AG10803 (cell line): ENCODE results near the gene OBI1.

Experiments used
- DNase-seq: peaks from one replicate; pipeline ENCODE4 v3.0.0; 2010; ENCODE audit warnings: low read depth
- H3K4me3 ChIP-seq: 2 replicates; pipeline ENCODE4 v1.5.1; 2011; ENCODE audit warnings: mild to moderate bottlenecking, low read length, control low read depth
- TF ChIP-seq, protein P1 (sequence below): conservative IDR thresholded peaks from 2 replicates; pipeline ENCODE4 v1.5.1; 2011; ENCODE audit warnings: mild to moderate bottlenecking, low read length, control low read depth, inconsistent platforms

The OBI1 gene

DNA sequence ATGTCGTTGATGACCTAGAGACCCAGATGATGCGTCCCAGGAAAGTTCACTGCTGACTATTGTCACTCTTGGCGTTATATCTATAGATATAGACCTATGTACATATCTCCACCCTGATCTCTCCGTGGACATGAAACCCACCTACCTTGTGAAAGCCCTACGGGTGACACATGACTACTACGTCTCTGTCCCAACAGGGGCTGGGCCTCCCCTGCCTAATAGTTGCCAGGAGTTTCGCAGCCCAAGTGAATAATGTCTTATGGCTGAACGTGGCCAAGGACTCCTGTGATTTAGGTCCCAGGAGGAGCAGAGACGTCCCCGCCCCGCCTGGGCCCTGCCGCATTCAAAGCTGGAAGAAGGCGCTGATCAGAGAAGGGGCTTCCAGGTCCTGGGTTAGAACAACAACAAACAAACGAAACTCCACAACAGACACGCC is 50.7 kb downstream of the OBI1 start:
- H3K4me3 ChIP-seq: peak overlapping the region; percentile 58
- no peak for DNase-seq
- TF ChIP-seq, protein P1, sequence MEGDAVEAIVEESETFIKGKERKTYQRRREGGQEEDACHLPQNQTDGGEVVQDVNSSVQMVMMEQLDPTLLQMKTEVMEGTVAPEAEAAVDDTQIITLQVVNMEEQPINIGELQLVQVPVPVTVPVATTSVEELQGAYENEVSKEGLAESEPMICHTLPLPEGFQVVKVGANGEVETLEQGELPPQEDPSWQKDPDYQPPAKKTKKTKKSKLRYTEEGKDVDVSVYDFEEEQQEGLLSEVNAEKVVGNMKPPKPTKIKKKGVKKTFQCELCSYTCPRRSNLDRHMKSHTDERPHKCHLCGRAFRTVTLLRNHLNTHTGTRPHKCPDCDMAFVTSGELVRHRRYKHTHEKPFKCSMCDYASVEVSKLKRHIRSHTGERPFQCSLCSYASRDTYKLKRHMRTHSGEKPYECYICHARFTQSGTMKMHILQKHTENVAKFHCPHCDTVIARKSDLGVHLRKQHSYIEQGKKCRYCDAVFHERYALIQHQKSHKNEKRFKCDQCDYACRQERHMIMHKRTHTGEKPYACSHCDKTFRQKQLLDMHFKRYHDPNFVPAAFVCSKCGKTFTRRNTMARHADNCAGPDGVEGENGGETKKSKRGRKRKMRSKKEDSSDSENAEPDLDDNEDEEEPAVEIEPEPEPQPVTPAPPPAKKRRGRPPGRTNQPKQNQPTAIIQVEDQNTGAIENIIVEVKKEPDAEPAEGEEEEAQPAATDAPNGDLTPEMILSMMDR: no peak

DNA sequence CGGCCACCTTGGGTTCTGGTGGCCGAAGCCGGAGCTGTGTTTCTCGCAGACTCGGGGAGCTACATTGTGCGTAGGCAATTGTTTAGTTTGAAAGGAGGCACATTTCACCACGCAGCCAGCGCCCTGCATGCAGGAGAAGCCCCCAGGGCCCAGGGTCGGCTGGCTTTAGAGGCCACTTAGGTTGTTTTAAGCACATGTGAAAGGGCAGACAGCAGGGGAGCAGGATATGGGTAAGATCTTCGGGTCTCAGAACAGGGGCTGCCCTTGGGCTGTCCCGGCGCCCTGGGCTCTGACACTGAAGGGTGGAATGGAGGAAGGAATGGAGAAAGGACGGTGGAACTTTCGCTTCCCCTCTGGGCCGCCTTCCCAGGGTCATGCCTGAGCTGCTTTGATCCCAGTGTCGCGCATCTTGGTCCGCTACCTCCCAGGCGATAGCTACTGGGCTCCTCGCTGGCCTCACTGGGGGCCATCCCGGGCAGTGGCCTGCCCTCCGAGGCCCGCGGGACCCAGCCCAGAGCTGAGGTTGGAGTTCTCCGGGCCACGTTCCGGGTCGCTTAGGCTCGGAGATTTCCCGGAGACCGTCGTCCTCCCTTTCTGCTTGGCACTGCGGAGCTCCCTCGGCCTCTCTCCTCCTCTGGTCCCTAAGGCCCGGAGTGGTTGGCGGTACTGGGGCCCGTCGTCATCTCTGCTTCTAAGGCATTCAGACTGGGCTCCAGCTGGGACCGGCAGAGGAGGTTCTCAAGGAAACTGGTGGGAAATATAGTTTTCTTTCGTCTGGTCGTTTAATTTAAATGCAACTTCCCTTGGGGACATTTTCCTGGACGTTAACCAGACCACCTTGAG is 51.3 kb downstream of the OBI1 start:
- TF ChIP-seq, protein P1: no peak
- DNase-seq: no peak
- no peak overlapping the region for H3K4me3 ChIP-seq

DNA sequence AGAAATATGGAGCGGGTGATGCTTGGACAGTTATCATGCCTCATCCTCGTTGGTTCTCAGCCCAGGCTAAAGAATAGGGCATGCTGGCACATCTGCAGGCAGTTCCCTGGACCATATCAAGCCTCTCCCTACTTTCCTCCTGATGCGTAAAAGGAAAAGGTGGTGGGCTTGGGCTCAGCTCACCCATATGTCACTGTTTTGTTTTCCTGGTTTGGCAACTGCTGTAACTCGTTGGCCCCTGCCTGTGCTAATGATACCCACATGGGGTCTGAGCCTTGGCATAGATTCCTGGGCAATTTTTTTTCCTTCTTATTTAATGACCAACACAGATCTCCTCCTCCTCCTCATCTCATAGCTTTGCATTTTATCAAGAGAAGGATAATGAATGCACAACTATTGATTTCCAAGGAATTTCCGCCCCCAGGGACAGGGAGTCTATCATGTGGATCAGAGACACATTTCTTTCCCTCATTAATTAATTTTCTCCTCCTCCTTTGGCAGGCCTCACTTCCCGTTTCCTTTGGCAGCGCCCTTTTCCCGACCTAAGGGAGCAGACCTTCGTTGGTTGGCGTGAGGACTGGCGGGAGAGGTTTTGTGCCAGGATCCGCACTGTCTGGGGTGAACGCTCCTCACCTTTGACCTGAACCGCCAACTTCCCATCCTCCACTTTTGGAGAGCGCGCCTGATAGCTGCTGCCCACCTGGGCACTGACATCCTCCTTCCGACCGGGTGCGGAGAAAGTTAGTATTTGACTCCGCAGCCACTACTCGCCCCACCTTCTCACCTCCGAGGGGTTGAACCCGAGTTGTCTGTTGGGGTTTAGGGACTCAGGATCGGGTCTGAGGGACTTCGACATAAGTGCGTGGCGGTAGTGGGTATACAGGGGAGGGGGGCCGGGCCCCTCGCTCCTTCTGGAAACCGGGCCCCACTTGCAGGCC is 52.2 kb downstream of the OBI1 start:
- no peak overlapping the region for H3K4me3 ChIP-seq
- DNase-seq: no peak
- TF ChIP-seq, protein P1: no peak

DNA sequence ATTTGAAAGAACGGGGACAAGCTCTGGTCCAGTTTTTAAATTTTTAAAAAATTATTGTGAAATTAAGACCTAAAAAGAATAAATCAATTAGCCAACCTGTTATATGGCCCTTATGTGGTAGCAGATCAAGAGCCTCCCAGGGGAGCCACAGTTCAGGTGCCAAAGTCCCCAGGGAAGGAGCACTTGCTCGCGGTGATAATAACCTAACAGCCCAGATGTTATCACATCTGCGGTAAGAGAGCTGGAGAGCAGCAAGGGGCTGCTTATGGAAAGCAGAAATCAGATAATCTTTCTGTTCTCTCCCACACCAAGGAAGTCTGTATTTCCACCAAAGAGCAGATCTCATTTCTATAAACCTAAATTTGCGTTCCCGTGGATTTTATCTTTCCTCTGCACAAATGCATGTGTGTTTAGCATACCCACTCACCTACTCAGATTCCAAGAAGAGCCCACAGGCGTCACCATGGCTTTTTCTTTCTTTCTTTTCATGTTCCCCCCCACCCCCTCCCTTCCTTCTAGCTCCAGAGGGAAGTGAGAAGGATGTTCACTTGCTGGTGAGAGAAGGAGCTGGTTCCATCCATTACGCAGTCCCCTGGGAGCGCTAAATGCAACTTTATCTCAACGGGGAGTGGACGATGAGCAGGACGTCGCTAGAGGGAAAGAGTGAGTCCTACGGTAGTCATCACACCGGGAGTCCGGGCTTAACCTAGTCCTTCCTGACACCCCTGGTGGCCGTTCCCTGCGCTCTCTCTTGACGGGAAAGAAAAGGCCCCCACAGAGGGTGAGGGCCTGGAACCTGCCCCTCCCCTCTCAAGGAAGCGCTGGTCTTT is 54.0 kb downstream of the OBI1 start:
- TF ChIP-seq, protein P1: no peak

DNA sequence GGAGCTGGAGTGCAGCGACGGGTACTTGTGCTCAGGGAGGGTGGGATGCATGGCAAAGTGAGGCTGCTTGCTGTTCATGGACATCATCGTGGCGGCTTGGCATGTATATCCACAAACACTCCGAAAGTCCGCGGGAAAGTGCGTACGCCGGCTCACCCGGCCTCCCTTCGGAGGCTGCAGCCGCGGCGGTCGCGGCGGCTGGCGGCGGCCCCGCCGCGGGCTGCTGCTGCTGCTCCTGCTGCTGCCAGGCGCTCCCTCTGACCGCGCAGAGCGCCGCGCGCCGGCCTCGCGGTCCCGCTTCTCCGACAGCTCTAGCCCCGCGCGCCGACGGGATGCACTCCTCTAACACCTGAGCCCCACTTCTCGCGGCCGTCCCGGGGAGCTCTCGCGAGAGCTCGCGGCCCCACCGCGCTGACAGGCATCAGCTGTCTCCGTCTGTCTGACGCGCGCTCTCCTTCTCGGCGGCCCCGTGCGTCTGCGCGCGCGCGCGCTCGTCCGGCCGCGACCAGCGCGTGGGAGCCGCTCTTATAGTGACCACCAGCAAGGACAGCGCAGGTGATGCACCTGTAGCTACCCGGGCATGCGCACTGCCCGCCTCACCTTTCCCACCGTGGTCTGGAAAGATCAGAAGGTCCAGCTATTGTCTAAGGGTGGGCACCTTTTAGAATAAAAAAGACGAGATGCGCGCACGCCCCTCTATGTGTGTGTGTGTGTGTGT is 55.6 kb downstream of the OBI1 start, which contains the start of gene POU4F1:
TSS of gene POU4F1 (minus strand) at position 313 of the 718 bp plus-strand sequence. CDS start at position 87, 226 bp downstream.
- H3K4me3 ChIP-seq: no peak within 1 kb of the TSS
- TF ChIP-seq, protein P1: no peak
- no peak for DNase-seq

More for the DNA sequence above, 54.0 kb downstream of the OBI1 start:
- H3K4me3 ChIP-seq: no peak overlapping the region
- DNase-seq: no peak
